Endodermal cell (in vitro differentiated cells): ENCODE measurements around the gene DBNDD1. TPM values are rescaled to one million over a fixed set of nuclear protein-coding genes. Genes with fewer than 3 reads are reported as not detected.
A peak's percentile ranks its signal among the peaks of the same experiment; 100 is the strongest.

Experiments
- DNase-seq: peaks from one replicate; pipeline ENCODE4 v3.0.0-alpha.2; 2017
- H3K27ac ChIP-seq: 2 replicates; pipeline ENCODE4 v1.5.1; 2013; ENCODE audit warnings: mild to moderate bottlenecking, low read depth, low read length, moderate library complexity
- H3K27me3 ChIP-seq: 2 replicates; pipeline ENCODE4 v1.6.1; 2013; ENCODE audit warnings: mild to moderate bottlenecking, low read length, moderate library complexity; ENCODE audit not compliant: insufficient read depth, control insufficient read depth, poor library complexity, severe bottlenecking
- H3K36me3 ChIP-seq: 2 replicates; pipeline ENCODE4 v1.7.0; 2013; ENCODE audit warnings: mild to moderate bottlenecking, low read length, moderate library complexity; ENCODE audit not compliant: control insufficient read depth, insufficient read depth
- H3K4me1 ChIP-seq: one replicate; pipeline ENCODE4 v1.7.0; 2013; ENCODE audit warnings: low read length; ENCODE audit not compliant: control insufficient read depth, insufficient read depth
- H3K4me3 ChIP-seq: 2 replicates; pipeline ENCODE4 v1.5.1; 2013; ENCODE audit warnings: mild to moderate bottlenecking, low read length, moderate library complexity
- H3K9ac ChIP-seq: 2 replicates; pipeline ENCODE4 v1.6.1; 2013; ENCODE audit warnings: mild to moderate bottlenecking, low read length, moderate library complexity; ENCODE audit not compliant: poor library complexity, severe bottlenecking; ENCODE audit errors: extremely low read depth
- H3K9me3 ChIP-seq: 2 replicates; pipeline ENCODE4 v1.6.1; 2013; ENCODE audit warnings: mild to moderate bottlenecking, low read length, moderate library complexity; ENCODE audit not compliant: control insufficient read depth
- H3K27ac Mint-ChIP-seq: 2 replicates; pipeline ENCODE4 v1.8.0; 2020; ENCODE audit warnings: mixed read lengths
- H3K27me3 Mint-ChIP-seq: 2 replicates; pipeline ENCODE4 v1.8.0; 2021; ENCODE audit warnings: mild to moderate bottlenecking, mixed read lengths; ENCODE audit not compliant: insufficient read depth
- H3K36me3 Mint-ChIP-seq: 2 replicates; pipeline ENCODE4 v1.8.0; 2020; ENCODE audit warnings: low read depth, mixed read lengths
- H3K4me1 Mint-ChIP-seq: 2 replicates; pipeline ENCODE4 v1.8.0; 2020; ENCODE audit warnings: mixed read lengths
- H3K4me3 Mint-ChIP-seq: 2 replicates; pipeline ENCODE4 v1.8.0; 2020; ENCODE audit warnings: mild to moderate bottlenecking, moderate library complexity, mixed read lengths
- H3K9me3 Mint-ChIP-seq: 2 replicates; pipeline ENCODE4 v1.8.0; 2020; ENCODE audit warnings: mild to moderate bottlenecking, mixed read lengths
- CTCF ChIP-seq: fragments of 200-600 bp; sonication (generic); conservative IDR thresholded peaks from 2 replicates; pipeline ENCODE4 v1.5.0; 2021; ENCODE audit warnings: antibody characterized with exemption, mild to moderate bottlenecking
- WGBS, 2 experiments: methylation state at CpG; one replicate each; pipeline versions ENCODE4 v1.1.5 to v1.1.7; 2013; ENCODE audit warnings: missing lambda C conversion rate in 2 of 2, mixed read lengths in 1 of 2; ENCODE audit not compliant: insufficient coverage in 1 of 2, insufficient read length in 1 of 2; 5-methylcytosine and 5-hydroxymethylcytosine counted together
- total RNA-seq, 2 donors: library from RNA; stranded (reverse); fragmentation: NEBNext Ultra II Directional in 1 of 2; extraction: Animal tissue kit (Norgen Biotek cat#: 25700) in 1 of 2; gene quantifications; 2 replicates in 1 of 2; 3 replicates in 1 of 2; pipeline ENCODE4 v1.2.1, GENCODE V29; 2021

Gene DBNDD1
- total RNA-seq, 2 donors from 2014 or later: 31.5 to 32.5 TPM

GRCh38 chr16:89986600-89986999 is 32.7 kb downstream of the DBNDD1 start:
- TF ChIP-seq CTCF: no peak
- H3K27me3 ChIP-seq: no peaks in the 10 kb centered on the region
- no peaks in the 10 kb centered on the region for H3K9me3 ChIP-seq
- no peaks in the 10 kb centered on the region for H3K4me1 ChIP-seq
- WGBS, 2 experiments: 96 to 97% methylated on average over 10 to 13 of the region's 13 CpGs
- Mint-ChIP-seq H3K36me3 (peaks cover 75% of the 10 kb centered on the region), H3K9me3 (no peaks in the 10 kb centered on the region), H3K27ac (peak overlapping the region; percentile 1), H3K4me3 (no peak overlapping the region), H3K27me3 (no peaks in the 10 kb centered on the region), H3K4me1 (no peaks in the 10 kb centered on the region)
- peaks cover 69% of the 10 kb centered on the region for H3K36me3 ChIP-seq
- no peak overlapping the region for H3K4me3 ChIP-seq
- H3K27ac ChIP-seq: no peak overlapping the region
- no peak for DNase-seq
- H3K9ac ChIP-seq: no peak overlapping the region

- H3K4me1 Mint-ChIP-seq: no peaks in the 10 kb centered on the region
- Histone ChIP-seq H3K27ac (no peak overlapping the region), H3K36me3 (peaks cover 65% of the 10 kb centered on the region), H3K4me3 (no peak overlapping the region), H3K4me1 (no peaks in the 10 kb centered on the region), H3K9me3 (no peaks in the 10 kb centered on the region), H3K9ac (no peak overlapping the region), H3K27me3 (no peaks in the 10 kb centered on the region)
- H3K27ac Mint-ChIP-seq: no peak overlapping the region
- H3K27me3 Mint-ChIP-seq: no peaks in the 10 kb centered on the region
- peaks cover 69% of the 10 kb centered on the region for H3K36me3 Mint-ChIP-seq
- no peak for TF ChIP-seq CTCF
- no peak for DNase-seq
- no peaks in the 10 kb centered on the region for H3K9me3 Mint-ChIP-seq
- 98 to 100% methylated on average over 8 to 10 of the region's 10 CpGs for WGBS, 2 experiments
- no peak overlapping the region for H3K4me3 Mint-ChIP-seq
Measured at GRCh38 chr16:89985219-89985618, 34.0 kb downstream of the DBNDD1 start.

- no peaks in the 10 kb centered on the region for H3K4me1 Mint-ChIP-seq
- H3K27me3 Mint-ChIP-seq: no peaks in the 10 kb centered on the region
- no peak for DNase-seq
- Histone ChIP-seq H3K4me3 (no peak overlapping the region), H3K9ac (no peak overlapping the region), H3K27ac (no peak overlapping the region), H3K36me3 (peaks cover 72% of the 10 kb centered on the region), H3K27me3 (no peaks in the 10 kb centered on the region), H3K9me3 (no peaks in the 10 kb centered on the region), H3K4me1 (no peaks in the 10 kb centered on the region)
- no peaks in the 10 kb centered on the region for H3K9me3 Mint-ChIP-seq
- no peak for TF ChIP-seq CTCF
- 95 to 100% methylated on average over 4 to 7 of the region's 7 CpGs for WGBS, 2 experiments
- H3K36me3 Mint-ChIP-seq: peaks cover 73% of the 10 kb centered on the region
- H3K27ac Mint-ChIP-seq: no peak overlapping the region
- H3K4me3 Mint-ChIP-seq: no peak overlapping the region
Measured at GRCh38 chr16:89984216-89984615, 35.0 kb downstream of the DBNDD1 start.
